HG02610 (cell line): ENCODE data around the gene NAT8L.

ENCODE experiments used
- ATAC-seq: cut with Tn5 transposase; IDR thresholded peaks from one replicate; pipeline ENCODE4 v1.9.1; 2021; ENCODE audit warnings: mild to moderate bottlenecking, moderate library complexity; ENCODE audit not compliant: unreplicated experiment

The NAT8L gene

DNA sequence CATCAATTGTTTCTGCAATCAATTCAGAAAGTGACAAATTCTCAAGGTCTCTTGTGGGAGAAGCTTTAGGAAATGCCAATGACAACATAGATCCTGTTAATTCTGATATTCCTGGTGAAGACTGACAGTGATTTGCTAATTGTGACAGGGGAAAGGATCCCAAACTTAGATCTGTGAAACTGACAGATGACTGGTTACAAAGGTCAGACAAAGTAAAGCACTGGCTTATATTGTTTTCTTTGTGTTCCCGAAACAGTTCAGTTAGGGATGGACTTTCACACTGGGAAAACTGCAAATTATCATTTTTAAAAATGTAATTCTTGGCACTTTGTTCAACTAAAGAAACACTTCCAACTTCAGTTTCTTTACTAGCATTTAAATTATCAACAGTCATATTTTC, 30.1 kb downstream of the NAT8L start:
- no peak for ATAC-seq

DNA sequence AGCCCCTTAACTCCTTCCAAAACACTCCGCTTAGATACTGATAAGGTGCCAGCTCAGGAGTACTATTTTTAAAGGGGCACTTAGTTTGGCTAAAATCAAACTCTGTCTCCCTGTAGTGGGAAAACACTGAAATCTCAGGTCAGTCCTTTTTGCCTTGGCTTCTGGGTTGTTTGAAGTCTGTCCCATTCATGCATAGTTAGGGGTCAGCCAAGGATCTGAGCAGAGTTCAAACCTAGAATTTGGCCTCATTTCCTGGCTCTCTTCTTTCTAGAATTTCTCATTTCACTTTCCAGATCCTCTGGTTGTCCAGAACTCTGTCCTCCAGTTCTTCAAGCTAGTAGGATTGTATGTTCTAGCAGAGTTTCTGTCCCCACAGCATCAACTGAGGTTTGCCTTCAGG, 31.5 kb downstream of the NAT8L start:
- no peak for ATAC-seq

DNA sequence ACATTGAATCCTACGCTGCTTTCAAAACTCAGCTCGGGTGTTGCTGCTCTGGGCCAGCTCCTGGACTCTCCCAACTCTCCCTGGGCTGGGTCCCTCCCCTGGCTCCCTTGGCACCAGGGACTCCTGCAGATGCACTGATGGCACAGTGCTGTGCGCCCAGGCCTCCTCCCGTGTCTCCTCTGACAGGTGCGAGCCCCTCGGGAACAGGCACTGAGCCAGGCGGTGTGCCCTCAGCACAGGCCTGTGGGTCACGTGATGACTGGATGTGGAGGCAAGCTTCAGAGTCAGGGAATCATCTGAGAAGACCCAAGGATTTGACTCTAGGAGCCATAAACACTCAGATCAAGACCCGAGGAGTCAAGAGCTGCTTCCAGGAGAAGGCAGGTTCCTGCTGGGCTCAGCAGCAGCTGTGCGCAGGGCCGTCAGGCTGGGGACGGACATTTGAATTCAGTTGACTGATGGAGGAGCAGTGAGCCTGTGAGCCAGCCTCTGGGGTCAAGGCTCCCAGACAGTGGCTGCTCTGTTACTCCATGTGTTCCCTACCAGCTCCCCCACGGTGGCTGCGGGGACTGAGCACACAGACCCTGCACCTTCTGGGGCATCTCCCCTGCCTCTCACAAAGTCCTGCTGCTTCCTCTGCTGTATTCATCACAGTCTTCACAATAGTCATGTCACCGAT, 33.0 kb downstream of the NAT8L start:
- no peak for ATAC-seq

DNA sequence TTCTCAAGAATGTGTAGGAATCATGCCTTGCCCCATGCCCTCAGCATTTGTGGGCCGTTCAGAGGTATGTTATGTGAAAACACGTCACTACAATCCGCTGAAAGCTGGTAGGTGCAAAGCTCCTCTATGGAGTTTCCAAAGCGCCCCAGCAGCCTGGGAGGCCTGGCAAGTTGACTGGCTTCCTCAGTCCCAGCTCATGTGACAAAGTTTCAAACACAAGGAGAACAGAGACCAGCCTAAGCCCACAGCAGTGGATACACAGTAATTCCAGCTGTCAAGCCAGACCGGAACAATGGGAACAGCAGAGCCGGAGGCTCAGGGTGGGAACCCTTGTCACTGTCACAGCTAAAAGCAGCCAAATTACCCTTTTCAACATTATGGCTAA, 33.5 kb downstream of the NAT8L start:
- no peak for ATAC-seq

DNA sequence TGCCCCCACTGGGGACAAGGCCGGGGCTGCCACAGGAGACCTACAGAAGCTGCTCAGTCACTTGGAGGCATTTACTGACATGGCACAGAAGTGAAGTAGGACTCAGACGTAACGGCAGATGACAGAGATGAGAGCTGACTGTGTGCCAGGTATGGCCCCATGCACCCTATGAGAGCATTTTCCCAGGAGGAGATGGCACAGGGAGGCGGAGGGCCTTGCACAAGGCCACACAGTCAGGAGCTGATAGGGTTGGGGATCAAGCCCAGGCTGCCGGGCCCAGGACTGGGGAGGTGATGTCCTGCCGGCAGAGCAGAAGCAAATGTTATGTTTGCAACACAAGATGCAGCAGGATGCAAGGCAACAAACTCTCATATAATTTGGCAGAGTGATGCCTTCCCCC, 34.1 kb downstream of the NAT8L start:
- ATAC-seq = no peak

DNA sequence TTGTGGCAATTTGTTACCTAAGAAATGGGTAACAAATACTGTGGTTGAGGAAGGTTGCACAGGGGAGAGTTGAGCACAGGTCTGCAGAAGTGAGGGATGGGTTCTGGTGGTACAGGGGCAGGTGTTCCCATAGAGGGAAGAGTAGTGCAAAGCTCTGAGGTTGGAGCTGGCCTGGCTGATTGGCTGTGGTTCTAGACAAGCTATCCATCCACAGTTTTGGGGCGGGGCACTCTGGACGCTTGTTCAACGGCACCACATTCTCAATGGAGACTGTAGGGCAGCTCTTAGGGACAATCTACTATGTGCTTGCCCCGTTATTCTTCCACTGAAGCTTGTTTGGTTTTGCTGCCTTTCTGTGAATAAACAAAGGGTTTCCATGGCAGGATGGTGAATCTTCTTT, 35.4 kb downstream of the NAT8L start:
- ATAC-seq = no peak

DNA sequence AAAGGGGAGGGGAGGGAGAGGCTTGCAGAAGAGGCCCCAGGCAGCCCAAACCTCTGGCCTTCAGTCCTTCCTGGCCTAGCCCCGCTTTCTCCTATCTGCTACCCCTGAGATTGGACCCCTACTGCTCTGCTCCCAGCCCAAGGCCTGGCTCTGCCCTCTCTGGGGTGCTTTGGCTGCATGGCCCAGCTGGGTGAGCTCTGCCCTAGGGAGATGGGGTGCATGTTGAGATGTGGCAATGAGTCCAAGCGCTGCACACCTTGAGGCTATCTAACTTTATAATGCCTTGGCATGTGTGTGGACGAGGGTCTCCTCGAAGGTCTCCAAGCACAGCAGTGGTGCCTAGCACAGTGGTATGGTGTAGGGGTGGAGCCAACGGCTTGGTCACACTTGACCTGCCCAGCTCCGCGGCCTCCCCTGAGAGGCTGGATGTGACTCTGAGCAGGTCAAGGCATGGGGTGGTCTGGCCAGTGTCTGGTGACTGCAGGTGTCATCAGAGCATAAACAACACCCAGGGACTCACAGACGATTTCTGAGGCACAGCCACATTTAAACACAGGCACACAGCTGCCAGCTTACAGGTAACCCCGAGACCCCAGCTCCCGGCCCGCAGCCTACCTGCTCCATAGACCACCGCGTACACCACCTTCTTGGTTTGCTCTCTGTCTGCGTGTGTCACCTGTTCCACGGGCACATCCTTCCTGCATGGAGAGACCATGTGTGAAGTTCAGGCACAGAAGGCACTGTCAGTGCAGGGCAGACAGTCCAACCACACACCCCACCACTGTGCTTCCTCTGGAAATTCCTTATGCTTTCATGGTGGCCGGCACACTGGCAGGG, 36.3 kb downstream of the NAT8L start:
- no peak for ATAC-seq

DNA sequence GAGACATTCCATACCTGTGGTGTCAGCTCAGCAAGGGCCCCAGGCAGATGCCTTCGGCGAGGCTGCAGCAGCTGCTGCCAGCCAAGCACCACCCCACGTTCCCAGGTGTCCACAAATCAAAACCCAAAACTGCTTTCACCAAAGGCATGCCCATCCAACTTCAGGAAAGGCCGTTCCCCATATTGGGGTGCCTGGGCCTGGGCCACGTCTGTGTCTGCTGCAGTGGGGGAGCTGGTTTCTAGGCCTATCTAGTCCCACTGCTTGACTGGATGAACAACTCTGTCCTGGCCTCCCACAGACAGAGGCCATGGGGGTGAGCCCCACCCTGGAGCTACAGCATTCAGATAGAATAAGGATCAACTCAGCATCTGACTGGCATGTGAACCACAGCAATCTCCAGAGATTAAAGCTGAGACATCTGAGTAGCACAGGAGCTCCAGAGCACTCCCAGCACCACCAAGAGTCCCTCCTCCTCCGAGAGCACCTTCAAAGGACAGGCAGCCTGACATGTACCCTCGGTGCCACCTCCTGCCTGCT, 37.0 kb downstream of the NAT8L start:
- no peak for ATAC-seq

DNA sequence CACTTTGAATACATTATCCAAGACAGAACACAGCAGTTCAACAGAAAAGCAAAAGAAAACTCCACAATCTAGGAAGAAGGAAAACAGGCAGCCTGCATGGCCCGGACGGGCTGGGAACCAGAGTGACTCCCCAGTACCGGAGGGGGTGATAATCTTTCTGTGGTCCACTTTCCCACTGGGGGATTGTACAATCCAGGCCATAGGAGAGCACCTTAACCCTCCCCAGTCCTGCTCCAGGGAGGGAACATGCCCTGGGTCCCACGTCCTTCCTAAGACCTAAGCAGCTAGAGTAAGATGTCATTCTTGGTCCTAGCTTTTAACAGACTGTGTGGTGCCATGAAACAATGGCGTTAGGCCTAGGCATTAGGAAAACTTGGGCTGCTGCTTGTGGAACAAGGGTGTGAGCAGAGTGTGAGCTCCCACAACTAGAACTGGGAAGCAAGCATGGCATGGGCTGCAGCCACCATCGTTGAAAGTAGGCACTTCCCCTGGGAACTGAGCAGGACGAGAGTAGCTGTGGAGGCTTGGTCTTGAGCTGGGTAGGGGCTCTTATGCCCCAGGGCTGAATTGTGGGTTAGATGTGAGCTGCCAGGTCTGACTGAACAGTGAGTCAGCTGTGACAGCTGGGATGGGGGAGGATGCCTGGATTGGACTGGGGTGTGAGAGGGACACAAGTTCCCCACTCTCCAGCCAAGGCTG, 42.4 kb downstream of the NAT8L start:
- ATAC-seq = no peak

DNA sequence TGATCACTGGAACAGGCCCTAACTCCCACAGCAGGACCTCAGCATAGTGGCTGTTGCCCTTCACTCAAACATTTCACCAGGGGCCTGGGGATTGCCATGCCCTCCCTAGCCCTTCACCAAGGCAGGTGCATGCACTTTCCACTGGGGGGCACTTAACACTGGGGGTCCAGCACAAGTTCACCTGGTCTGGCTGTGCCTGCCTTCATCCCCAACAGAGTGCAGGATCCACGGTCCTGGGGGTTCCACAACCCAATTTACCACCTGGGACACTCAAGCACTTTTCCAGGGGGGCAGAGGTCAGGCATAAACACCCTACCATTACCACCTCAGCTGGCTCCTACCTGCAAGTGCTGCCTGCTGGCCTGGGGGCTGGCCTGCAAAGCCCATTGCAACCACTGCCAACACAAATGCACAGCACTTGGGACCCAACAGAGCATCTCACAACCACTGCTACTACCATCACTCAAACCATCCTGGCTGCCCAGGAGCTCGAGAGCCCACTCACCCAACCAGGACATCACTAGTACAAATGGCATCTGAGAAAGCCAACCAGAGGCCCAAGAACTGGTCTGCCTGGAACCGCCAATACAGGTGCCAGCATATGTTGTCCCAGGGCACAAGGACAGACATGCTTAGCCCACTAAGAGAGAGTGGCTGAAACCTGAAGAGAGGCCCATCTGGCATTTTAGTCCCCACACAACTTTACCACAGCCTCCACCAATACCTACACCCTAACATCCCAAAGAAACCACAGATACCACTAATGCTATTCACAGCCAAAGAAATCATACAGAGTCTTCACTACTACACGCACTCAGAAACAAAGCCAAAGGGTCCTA, 43.1 kb downstream of the NAT8L start:
- no peak for ATAC-seq

DNA sequence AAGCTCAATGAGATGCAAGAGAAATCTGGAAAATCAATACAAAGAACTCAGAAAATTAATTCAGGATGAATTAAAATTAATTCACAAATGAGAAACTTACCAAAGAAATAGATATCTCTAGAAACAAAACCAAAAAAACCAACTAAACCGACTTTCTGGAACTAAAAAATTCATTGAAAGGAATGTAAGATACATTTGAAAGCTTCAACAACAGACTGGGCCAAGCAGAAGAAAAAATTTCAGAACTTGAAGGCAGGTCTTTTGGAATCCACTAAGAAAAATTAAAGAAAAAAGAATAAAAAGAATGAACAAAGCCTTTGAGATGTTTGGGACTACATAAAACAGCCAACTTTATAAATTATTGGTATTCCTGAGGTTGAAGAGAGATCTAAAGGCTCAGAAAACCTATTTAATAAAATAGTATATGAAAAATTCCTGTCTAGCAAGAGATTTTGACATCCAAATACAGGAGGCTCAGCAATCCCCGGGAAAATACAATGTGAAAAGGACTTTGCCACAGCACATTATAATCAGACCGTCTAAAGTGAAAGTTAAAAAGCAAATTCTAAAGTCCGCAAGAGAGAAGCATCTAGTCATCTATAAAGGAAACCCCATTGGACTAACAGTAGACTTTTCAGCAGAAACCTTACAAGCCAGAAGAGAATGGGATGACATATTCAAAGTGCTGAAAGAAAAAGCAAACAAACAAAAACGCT, 44.2 kb downstream of the NAT8L start:
- ATAC-seq = no peak

DNA sequence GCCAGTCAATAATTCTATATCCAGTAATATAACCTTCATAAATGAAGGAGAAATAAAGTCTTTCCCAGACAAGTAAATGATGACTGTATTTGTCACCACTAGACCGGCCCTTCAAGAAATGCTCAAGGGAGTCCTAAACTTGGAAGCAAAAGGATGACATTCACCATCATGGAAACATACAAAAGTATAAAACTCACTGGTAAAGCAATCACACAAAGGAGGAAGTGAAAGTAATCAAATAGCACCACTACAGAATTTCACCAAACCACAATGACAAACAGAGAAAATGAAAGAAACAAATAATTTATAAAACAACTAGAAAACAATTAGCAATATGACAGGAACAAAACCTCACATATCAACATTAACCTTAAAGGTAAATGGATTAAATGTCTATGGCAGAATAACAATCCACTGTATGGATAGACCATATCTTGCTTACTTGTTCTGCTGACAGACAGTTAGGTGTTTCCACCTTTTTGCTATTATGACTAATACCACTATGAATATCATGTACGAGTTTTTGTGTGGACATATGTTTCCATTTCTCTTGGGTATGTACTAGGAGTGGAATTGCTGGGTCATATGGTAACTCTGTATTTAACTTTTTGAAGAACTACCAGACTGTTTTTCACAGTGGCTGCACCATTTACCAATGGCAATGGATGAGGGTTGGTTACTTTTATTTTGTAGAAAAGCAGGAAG, 44.9 kb downstream of the NAT8L start:
- no peak for ATAC-seq

DNA sequence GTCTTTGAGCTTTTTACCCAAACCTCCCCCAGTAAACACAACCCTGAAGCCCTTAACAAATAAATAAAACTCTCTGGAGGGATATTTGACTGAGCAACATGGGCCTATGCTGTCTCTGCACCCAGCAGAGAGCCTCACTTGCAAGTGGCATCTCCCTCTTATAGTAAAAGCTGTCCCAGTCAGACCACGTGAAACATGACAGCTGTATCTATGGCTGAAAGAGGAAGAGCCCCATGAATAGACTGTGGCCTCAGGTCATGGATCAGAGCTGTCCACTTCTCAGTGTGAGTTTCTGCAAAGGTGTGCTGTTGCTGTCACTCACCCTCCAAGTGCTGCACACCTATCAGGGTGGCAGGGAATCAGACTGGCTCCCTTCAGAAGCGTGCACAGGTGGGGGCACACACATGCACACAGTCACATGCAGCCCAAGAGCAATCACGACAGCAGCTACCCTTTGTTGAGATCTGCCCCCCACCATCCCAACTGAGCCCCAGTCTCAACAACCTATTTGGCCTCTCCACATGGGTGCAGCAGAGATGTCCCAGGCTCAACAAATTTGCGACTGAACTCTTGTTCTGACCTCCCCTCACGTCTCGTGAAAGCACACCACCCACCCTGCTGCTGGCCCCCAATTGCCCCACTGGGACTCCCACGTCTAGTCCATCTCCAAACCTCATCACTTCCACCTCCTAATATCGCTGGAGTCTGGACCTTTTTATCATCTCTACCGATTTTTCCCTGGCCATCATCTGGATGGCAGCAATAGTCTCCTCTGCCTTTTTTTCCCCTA, 45.6 kb downstream of the NAT8L start:
- no peak for ATAC-seq

DNA sequence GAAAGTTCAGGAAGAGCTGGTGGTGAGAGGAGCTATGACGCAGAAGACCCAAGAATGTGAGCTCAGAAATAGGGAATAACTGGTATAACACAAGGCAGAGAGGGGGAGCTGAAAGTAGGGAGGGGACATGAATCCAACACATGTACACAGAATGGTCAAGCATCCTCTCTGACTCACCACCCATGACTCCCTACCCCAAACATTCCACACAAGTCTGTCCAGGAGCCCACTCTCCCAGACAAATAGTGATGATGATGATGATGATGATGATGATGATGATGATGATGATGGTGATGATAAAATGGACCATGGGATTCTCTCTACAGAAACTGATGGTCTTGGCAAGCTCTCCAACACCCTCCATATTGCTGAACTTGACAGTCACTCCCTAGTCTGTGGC, 46.4 kb downstream of the NAT8L start:
- no peak for ATAC-seq

DNA sequence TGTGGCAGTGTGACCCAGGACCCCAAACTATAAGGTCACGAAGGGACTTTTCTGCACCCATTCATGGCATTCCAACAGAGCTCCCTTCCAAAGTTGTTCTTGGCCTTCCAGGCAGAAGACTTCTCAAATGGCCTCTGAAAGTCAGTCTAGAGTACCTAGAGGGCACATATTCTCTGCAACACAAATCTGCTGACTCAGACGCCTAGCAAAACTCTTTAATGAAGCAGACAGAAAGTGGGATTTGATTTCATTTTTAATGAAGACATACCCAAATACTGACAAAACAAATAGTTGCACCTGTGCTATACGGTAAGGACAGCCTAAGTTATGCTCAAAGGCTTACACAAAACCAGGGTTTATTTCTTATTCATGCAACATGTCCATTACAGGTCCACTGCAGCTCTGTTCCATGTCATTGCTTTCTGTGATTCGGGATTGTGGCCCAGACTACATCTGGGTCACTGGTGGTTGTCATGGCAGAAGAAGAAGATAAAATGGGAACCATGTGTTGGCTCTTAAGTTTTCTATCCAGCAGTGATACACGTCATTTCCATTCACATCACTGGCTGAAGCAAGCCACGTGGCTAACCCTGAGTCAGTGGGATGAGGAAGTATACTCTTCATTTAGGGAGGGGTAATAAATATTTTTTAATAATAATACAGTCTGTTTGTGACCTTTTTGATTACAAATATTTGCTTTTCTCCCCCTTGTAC, 57.7 kb downstream of the NAT8L start:
- no peak for ATAC-seq
